HepG2 (cell line): Measurements from ENCODE around the gene CGNL1. TPM values are rescaled to one million over a fixed set of nuclear protein-coding genes. Genes with fewer than 3 reads are reported as not detected.

Source experiments
- ATAC-seq: fragments of 200-7000 bp; cut with Tn5 transposase; 3 replicates; pipeline ENCODE4 v1.9.1; 2020; ENCODE audit warnings: mild to moderate bottlenecking, moderate library complexity
- BruUV-seq: library from RNA; stranded (reverse); fragments of 400-500 nt; replicated peaks from 2 replicates; lab custom pipeline; 2021; lab: Mats Ljungman, UMichigan
- CTCF ChIA-PET: fragments of 300-600 bp; formaldehyde crosslinking; extraction: SDS; loops from one replicate; lab custom pipeline; 2021; ENCODE audit warnings: low total read pairs, inconsistent platforms, low intra/inter-chr PET ratio; lab: Yijun Ruan, JAX
- POLR2A ChIA-PET: fragments of 350-600 bp; sonication (Branson Sonifier 250); formaldehyde crosslinking; loops from one replicate; lab custom pipeline; 2020; ENCODE audit warnings: antibody characterized with exemption, inconsistent platforms; lab: Yijun Ruan, JAX
- DNase-seq: peaks from one replicate; pipeline ENCODE4 v3.0.0-alpha.2; 2015; ENCODE audit warnings: low spot score
- FAIRE-seq: peaks from 3 replicates; lab custom pipeline; 2011; peaks lifted over from hg19 to GRCh38; lab: Jason Lieb, UNC
- H2AFZ ChIP-seq: one replicate; pipeline ENCODE4 v1.6.1; 2011; ENCODE audit warnings: low read length, inconsistent platforms
- H3K27ac ChIP-seq: fragments of 300-600 bp; 3 replicates; pipeline ENCODE4 v1.8.0; 2011; ENCODE audit warnings: mixed run types, mild to moderate bottlenecking, mixed read lengths, low read length, inconsistent platforms; ENCODE audit not compliant: insufficient read depth; ENCODE audit errors: extremely low read length
- H3K27me3 ChIP-seq, 2 experiments: fragments of 200-600 bp in 1 of 2; 2 replicates in 1 of 2; 3 replicates in 1 of 2; pipeline versions ENCODE4 v1.6.0 to v1.8.0; 2011; ENCODE audit warnings: low read length in 2 of 2, mild to moderate bottlenecking in 2 of 2, moderate library complexity in 2 of 2, inconsistent platforms in 1 of 2; ENCODE audit not compliant: insufficient read depth in 2 of 2, control insufficient read depth in 1 of 2
- H3K36me3 ChIP-seq, 2 experiments: fragments of 200-600 bp in 1 of 2; replicated peaks in 1 of 2; 2 replicates in 1 of 2; 3 replicates in 1 of 2; pipeline versions ENCODE4 v1.5.1 to v1.8.0; 2011; ENCODE audit warnings: low read length in 2 of 2, inconsistent platforms in 1 of 2; ENCODE audit not compliant: insufficient read depth in 2 of 2, control insufficient read depth in 1 of 2
- H3K4me1 ChIP-seq: 2 replicates; pipeline ENCODE4 v1.5.1; 2012; ENCODE audit warnings: low read length, inconsistent platforms; ENCODE audit not compliant: insufficient read depth
- H3K4me2 ChIP-seq: 2 replicates; pipeline ENCODE4 v1.6.0; 2011; ENCODE audit warnings: low read depth, low read length, inconsistent platforms
- H3K4me3 ChIP-seq, 3 experiments: fragments of 200-600 bp in 1 of 3; sonication (generic), shearing (Covaris generic) in 1 of 3; replicated peaks in 1 of 3; 2 replicates each; pipeline ENCODE4 v1.5.1; 2011 to 2016; ENCODE audit warnings: low read length in 3 of 3, inconsistent platforms in 2 of 3, low read depth in 2 of 3, mild to moderate bottlenecking in 2 of 3, control low read depth in 1 of 3, mixed read lengths in 1 of 3; ENCODE audit not compliant: insufficient read depth in 1 of 3
- H3K79me2 ChIP-seq: one replicate; pipeline ENCODE4 v1.6.1; 2011; ENCODE audit warnings: low read length, inconsistent platforms; ENCODE audit not compliant: insufficient read depth
- H3K9ac ChIP-seq: 2 replicates; pipeline ENCODE4 v1.6.0; 2011; ENCODE audit warnings: mild to moderate bottlenecking, low read depth, low read length, inconsistent platforms; ENCODE audit not compliant: insufficient read depth
- H3K9me3 ChIP-seq: 2 replicates; pipeline ENCODE4 v1.5.1; 2012; ENCODE audit warnings: mild to moderate bottlenecking, low read length
- H4K20me1 ChIP-seq: 2 replicates; pipeline ENCODE4 v1.6.0; 2011; ENCODE audit warnings: inconsistent platforms, mild to moderate bottlenecking, low read length, moderate library complexity; ENCODE audit not compliant: insufficient read depth
- CTCF ChIP-seq: sonication (generic); formaldehyde crosslinking; IDR thresholded peaks from 2 replicates; pipeline ENCODE4 v1.5.0; 2020; ENCODE audit warnings: mild to moderate bottlenecking, missing genetic modification reagents, moderate library complexity
- FOSL2 ChIP-seq: sonication (generic); formaldehyde crosslinking; IDR thresholded peaks from 2 replicates; pipeline ENCODE4 v1.4.0; 2020; ENCODE audit warnings: missing genetic modification reagents
- JUND ChIP-seq: sonication (generic); formaldehyde crosslinking; IDR thresholded peaks from 2 replicates; pipeline ENCODE4 v1.8.0; 2022; ENCODE audit warnings: mild to moderate bottlenecking, missing genetic modification reagents
- LRRFIP1 ChIP-seq: sonication (generic); formaldehyde crosslinking; conservative IDR thresholded peaks from 2 replicates; pipeline ENCODE4 v1.4.0; 2020; ENCODE audit warnings: missing genetic modification reagents
- RAD21 ChIP-seq: fragments of 450-650 bp; formaldehyde crosslinking; IDR thresholded peaks from 2 replicates; pipeline ENCODE4 v1.5.0; 2020; ENCODE audit warnings: mild to moderate bottlenecking
- SMC3 ChIP-seq: IDR thresholded peaks from 2 replicates; pipeline ENCODE4 v1.6.1; 2011; ENCODE audit warnings: low read length, improper control_type of control experiment
- STAG1 ChIP-seq: sonication (generic); formaldehyde crosslinking; IDR thresholded peaks from 2 replicates; pipeline ENCODE4 v1.4.0; 2020; ENCODE audit warnings: missing genetic modification reagents
- ZBTB38 ChIP-seq: sonication (generic); formaldehyde crosslinking; IDR thresholded peaks from 2 replicates; pipeline ENCODE4 v1.5.1; 2020; ENCODE audit warnings: mild to moderate bottlenecking, missing genetic modification reagents
- ZNF687 ChIP-seq: sonication (generic); formaldehyde crosslinking; IDR thresholded peaks from 2 replicates; pipeline ENCODE4 v1.5.1; 2020; ENCODE audit warnings: mild to moderate bottlenecking, missing genetic modification reagents, moderate library complexity
- WGBS: methylation state at CpG from one replicate; pipeline ENCODE4 v1.1.6; 2017; ENCODE audit warnings: low lambda C conversion rate; 5-methylcytosine and 5-hydroxymethylcytosine counted together
- in situ Hi-C: cut with HindIII; loops from 2 replicates; pipeline ENCODE4 v1.10.0; 2017; ENCODE audit warnings: low pct_unique_long_range_greater_than_20kb; ENCODE audit not compliant: extremely low pct_ligation_motif_present
- intact Hi-C: fragments of 100-400 bp; cut with micrococcal nuclease; formaldehyde crosslinking; loops from one replicate; pipeline ENCODE4 v1.10.0; 2022; ENCODE audit not compliant: unreplicated experiment
- polyA plus RNA-seq, 8 experiments: library from polyadenylated mRNA; depleted of rRNA in 3 of 8; stranded (reverse) in 7 of 8; unstranded in 1 of 8; fragments of >200 nt; fragmentation: Illumina TruSeq in 4 of 8; extraction: Trizol in 4 of 8; gene quantifications; 2 replicates each; pipeline versions ENCODE4 v1.2.1 to v1.2.3, GENCODE V29; 2011 to 2016; ENCODE audit warnings: low read depth in 4 of 8, missing spikeins in 1 of 8, mixed read lengths in 1 of 8; ENCODE audit not compliant: insufficient read depth in 1 of 8
- total RNA-seq, 5 experiments: library from RNA; depleted of rRNA; stranded (reverse); fragments of >200 nt; fragmentation: Illumina TruSeq; extraction: Trizol; gene quantifications; 2 replicates each; pipeline ENCODE4 v1.2.3, GENCODE V29; 2016; ENCODE audit warnings: low read depth in 1 of 5

Gene CGNL1
- total and polyA plus RNA-seq, 2 of the 13 experiments (the other 11 are each of a cell fraction or from before 2014, with no cell fraction given) = 5.6 to 15.6 TPM

GRCh38 chr15:57503051-57503702 is 126.9 kb downstream of the CGNL1 start:
- no peak overlapping the region for H3K4me3 ChIP-seq
- WGBS = 100% methylated on average over 3 of the region's 6 CpGs
- H2AFZ ChIP-seq = no peak overlapping the region
- BruUV-seq = no TSS peak
- DNase-seq = peak; percentile 25
- H3K9ac ChIP-seq = no peak overlapping the region
- ChIA-PET CTCF (interaction anchor here (1.5 kb wide), 1 partner anchor 158 kb away, joined by 4 read pairs; no protein-coding TSS in a partner anchor), POLR2A (interaction anchor here (1.0 to 1.5 kb wide), 2 partner anchors 25 to 151 kb away, joined by 3 to 5 read pairs; no protein-coding TSS in a partner anchor)
- peaks cover 84% of the 10 kb centered on the region for H3K4me1 ChIP-seq
- no peaks in the 10 kb centered on the region for H3K9me3 ChIP-seq
- no peaks in the 10 kb centered on the region for H4K20me1 ChIP-seq
- no peaks in the 10 kb centered on the region for H3K79me2 ChIP-seq
- H3K27me3 ChIP-seq = no peaks in the 10 kb centered on the region
- H3K36me3 ChIP-seq = no peaks in the 10 kb centered on the region
- in situ Hi-C loops = no loop called here
- peak overlapping the region; percentile 45 for H3K27ac ChIP-seq
- intact Hi-C loops = no loop called here
- H3K4me2 ChIP-seq = no peak overlapping the region
- FAIRE-seq = no peak
- TF ChIP-seq RAD21 (CRISPR knock-in tag) (peak; percentile 62), ZNF687 (peak; percentile 39; the same call in 1 of the 2 replicates), ZBTB38 (no peak), JUND (no peak), STAG1 (CRISPR knock-in tag) (peak; percentile 59), CTCF (CRISPR knock-in tag) (peak; percentile 54), LRRFIP1 (CRISPR knock-in tag) (no peak), SMC3 (peak; percentile 65), FOSL2 (CRISPR knock-in tag) (0 out of 2 replicates have a peak, but pooled peaks have one; percentile 29)
- ATAC-seq = peak; percentile 79
